ENCODE measurements around the gene CCNL2.

Gene CCNL2

DNA sequence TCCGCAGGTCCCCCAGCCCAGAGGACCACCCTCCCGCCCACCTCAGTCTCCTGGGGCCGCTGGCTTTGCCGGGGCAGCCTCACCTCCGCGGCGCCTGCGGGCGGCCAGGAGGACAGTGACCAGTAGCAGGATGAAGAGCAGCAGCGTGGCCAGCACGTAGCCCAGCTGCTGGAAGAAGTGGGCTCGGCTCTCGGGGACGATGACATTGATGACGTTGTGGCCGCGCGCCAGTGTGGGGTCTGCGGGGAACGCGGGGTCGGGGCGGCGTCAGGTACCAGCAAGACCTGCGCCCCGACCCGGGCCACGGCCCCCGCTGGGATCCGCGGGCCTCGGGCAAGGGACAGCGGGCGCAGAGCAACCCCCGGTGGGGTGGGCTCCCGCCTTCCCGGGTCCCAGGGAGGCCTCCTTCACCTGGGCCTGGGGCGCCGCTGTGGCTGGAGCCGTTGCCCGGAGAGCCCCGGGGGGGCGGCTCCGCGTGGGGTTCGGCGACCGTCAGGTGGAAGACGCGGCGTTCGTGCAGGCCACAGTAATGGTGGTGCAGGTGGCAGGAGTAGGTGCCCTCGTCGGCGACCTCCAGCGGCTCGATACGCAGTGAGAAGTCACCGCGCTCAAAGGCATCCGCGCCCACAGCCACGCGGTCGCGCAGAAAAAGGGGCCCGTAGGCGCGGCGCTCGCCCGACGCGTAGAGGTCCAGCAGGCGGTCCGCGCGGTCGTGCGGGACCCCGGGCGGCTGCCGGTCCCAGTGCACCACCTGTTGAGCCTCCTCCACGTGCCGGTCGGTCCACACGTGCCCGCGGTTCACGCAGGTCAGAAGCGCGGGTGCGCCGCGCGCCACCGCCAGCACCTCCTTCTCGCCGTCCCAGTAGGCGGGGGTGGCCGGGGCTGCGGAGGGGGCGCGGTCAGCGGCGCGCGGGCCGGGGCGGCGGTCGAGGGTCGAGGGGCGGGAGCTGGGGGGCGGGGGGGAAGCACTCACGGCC, 44.6 kb downstream of the CCNL2 start:
- DNase-seq = no peak

DNA sequence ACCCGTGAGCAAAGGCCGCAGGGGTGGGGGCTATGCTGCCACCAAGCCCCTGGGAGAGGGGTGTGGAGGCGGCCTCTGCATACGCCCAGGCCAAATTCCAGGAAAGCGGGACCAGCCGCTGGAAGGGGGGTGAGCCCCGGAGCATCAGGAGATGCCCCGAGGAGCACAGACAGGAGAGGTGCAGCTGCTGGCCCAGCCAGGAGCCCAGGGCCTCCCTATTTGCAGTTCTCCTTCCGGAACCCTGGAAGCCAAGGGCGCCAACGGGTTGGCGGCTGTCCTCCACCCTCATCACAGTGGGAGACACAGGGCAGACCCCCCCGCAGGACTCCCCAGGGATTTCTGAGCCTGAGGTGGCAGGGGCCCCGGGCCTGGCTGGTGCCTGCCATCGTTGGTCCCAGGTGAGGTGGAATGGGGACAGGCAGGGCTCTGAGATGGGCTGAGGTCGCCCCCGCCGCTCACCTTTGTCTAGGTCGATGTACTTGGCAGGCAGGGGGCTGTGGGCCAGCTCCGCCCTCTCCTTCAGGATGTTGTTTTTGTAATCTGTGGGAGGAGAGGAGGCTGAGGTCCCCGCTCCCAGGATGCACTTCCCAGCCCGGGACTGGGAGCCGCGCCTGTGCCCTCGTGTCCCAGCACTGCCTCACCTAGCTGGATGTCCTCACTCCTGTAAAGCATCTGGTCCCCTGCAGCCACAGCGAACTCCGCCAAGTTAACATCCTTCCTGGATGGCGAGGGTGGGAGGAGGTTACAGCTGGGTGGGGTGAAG, 45.6 kb downstream of the CCNL2 start:
- no peak for DNase-seq

DNA sequence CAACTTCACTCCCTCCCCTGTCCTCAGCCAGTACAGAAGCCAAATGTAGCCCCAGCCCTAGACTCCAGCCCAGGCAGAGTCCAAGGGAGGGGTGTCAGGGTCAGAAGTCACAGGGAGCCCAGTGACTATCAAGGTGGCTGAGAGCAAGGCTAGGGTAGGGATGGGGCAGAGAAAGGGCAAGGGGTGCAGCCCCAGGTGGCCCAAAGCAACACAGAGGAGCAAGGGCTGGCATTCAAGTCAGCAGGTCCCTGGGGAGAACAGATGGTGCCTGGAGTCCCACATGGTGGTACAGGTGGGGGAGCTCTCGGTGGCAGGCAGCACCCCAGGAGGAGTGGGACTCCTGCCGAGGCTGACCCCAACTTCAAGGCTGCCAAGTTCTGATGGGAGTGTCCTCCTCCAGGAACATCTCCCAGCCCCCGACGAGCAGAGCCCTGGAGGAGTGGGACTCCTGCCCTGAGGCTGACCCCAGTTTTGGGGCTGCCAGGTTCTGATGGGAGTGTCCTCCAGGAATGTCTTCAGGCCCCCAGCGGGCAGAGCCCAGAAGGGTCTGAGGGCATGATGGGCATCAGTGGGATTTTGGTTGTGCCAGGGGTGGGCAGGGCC, 46.2 kb downstream of the CCNL2 start:
- DNase-seq = no peak

DNA sequence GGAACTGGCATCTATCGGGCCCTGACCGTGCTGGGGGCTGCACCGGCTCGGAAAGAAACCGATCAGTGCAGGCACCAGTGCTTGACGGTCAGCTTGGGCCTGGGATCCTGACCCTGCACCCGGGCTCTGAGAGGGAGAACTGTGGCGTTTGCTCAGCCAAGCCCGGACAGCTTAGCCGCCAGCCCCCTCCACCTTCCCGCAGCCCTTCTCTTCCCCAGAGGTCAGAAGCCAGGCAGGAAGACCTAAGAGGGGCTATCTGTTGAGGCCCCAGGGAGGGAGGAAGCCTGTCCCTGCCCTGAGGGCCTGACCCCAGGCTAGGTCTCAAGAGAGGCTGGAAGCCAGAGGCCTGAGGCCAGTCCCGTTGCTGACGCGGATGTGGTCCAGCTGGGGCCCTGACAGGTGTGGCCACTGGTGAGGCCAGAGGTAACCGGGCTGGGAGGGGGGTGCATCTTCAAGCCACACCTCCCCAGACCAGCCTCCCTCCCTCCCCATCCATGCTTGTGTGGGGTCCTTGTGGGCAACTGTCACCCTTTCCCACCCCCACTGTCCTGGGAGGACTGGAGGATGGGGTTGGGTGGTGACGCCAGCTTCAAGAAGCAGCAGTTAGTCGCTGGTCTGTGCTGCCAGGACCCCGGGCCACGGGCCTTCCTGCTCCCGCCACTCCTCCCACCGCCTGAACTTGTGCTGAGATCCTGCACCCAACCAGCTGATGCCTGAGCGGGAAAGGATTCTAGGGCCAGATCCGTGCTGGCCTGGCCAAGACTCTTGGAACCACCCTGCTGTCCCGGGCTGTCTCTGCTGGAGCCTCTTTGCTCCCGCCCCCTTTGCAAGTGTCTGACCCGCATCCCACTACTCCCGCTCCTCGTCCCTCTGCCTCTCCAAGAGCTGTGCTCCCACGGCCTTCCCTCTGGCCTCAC, 47.4 kb downstream of the CCNL2 start:
- DNase-seq = peak; percentile 50

DNA sequence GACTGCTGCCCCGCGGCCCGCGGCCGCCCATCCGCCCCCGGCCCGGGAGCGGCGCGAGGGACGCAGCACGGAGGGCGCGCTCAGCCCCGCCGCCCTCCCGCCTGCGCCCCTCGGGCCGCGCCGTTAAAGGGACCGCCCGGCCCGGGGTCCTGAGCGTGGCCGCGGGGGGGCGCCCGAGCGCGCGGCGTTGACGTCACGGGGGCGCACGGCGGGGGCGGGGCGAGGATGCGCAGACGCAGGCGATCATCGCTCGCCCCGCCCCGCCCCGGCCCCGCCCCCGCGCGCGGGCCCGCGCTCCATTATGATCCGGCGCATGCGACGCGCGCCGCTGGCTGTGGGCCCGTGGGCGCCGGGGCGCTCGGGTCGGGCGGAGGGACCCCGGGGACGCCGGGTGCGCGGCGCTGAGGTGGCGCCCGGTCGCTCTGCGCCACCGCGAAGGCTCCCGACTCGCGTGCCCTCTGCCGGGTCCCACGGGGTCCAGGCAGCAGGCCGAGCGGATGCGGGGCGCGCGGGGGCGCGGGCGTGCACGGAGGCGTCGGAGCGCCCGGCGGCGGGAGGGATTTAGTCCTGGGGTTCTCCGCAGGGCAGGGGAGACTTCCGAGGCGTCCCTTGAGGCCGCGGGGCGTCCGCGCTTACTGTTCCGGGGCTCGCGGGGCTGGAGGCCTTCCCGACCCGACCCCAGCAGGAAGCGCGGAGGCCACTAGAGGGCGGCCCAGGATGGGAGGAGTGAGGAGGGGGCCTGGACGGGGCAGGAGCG, 49.7 kb downstream of the CCNL2 start, which contains the start of gene DVL1:
TSS of gene DVL1 (minus strand) at position 163 of the 757 bp plus-strand sequence. CDS start 353 bp downstream, outside the sequence.
- peak; percentile 93 for DNase-seq

DNA sequence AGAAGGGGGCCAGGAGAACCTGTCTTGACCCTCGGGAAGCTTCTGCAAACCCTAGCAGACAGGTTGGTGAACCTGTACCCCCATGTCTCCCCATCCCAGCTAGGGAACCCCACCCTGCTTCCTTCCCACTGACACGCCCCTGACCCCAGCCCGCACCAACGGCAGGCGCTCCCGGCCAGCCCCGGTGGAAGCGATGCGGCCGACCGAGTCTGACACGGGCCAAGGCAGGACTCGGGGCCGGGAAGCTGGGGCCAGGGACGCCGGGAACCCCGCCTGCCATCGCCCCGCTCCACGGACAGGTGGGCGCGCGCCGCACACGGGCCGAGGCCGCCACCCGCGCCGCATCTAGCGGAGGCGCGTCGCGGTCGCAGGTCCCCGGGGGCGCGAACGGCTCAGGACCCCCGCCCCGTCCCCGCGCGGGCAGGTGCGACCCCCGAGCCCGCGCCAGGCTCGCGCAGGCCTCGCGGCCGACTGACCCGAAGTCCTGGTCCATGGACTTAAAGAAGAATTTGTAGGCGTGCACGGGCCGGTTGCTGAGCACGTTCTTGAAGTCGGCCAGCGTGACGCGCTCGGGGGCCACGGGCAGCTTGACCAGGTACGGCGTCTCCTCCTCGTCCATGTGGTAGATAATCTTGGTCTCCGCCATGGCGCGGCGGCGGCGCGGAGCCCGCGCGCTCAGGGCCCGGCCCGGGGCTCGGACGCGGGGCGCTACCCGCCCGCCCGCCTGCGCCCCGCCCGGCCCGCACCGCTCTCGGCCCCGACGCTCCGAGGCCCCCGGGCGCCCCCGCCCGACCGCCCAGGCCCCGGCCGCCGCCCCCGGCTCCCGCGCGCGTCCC, 50.5 kb downstream of the CCNL2 start:
- peak; percentile 60 for DNase-seq

DNA sequence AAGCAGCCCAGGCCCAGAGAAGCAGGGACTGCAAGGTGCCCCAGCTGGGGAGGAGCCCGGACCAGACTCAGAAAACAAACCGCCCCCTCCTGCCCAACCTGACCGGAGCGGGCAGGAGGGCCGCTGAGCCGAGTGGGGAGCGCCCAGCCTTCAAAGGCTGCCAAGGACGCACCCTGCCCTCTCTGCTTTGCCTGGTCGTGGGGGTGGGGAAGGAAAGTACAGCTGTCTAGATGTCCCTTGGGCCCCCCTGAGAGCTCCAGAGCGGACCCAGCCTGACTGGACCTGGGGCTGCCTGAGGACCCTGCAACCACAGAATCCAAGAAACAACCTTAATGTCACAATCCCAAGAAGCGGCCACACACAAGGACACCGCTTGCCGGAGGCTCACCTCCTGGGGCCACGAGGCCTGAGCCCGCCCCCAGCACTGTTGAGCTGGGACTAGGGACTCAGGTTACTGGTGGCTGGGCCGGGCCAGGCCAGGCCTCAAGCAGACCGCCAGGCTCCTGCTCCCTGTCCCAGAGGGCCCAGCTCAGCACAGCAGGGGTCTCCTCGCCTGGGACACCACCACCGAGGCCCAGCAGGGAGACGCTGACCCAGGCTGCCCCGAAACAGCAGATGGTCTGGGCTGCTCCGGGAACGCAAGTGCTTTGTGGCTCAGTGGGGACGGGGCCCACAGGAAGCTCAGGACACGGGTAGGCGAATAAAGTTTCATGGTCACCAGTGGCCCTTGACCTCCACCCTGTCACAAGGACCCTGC, 51.3 kb downstream of the CCNL2 start:
- DNase-seq = peak; percentile 28

DNA sequence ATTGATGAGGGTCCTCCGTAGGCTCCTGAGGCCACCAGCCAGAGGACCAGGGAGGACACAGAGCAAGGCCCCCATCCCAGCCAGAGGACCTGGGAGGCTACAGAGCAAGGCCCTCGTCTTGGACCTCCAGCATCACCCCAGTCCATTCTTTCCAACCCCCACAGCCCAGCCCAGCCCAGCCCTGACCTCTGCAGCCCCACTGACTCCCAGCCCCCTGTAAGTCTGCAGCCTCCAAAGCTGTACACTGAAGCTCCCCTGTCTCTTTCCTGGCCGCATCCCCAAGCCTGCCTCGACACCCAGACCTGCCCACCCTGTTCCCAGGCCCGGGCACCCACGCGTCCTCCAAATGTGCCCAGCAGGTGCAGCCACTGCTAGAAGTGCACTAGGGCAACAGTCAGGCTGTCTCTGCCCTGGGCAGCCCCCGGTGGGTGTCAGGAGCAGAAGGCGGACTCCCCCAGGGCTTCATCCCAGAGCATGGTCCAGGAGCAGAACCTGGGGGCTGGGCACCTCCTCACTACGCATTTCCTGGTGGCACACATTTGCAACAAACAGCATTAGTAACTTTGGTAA, 52.0 kb downstream of the CCNL2 start:
- DNase-seq = no peak

DNA sequence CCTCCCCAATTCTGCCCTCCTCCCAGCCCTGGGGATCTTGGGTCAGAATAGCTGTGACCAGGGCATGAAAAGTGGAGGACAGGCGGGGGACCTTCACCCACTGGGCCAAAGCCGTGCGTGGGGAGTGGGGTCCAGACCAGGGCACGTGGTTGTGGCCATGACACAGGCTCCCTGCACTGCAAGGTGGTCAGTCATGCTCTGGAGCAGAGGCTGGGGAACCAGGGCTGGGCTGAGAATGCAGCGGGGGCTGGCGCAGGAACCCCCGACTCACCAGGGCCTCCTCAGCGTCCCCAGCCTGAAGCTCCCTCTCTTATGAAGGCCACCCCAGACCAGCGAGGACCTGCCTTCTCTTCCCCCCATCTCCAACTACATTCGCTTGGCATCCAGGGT, 52.6 kb downstream of the CCNL2 start:
- DNase-seq = no peak

DNA sequence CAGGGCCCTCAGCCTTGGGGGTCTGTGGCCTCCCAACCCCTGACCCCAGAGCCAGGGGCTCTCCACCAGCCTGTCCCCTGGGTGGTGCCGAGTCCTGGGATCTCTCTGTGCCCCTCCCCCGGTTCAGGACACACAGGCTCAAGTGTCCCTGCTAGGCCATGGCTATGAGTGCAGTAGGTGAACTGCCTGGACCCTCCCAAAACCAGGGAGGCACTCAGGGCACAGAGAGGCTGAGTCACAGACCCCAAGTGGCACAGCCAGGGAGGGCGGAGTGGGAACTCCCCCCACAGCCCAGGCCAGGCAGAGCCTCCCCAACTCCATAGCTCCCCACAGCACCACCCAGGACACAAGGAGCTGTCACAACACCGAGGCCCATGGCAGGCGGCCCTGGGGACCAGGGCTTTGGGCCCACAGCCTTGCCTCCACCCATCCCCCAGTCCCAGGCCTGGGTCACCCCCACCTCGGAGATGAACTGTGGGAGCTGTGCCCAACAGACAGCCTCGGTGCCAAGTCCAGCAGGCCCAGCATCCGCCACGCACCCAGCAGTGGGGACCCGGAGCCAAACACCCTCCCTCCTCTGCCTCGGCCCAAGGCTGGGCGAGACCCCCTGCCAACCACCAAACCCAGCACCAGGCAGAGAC, 53.2 kb downstream of the CCNL2 start:
- DNase-seq = no peak

DNA sequence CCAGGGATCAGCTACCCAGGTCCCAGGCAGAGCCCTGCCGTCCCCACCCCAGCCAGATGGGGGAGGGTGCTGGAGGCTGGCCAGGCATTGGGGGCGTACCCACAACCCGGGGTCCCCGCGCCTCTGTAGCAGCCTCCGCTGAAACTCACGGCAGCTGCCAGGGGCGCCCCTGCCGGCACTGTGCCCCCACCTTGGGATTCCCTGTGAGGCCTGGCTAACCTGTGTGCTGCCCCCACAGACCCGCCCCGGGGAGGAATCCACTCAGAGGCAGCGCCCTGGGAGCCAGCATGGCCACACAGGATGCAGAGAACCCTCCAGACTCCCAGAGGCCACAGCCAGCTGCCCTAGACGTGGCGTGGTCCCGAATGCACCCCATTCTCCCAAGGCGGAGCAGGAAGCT, 53.8 kb downstream of the CCNL2 start:
- DNase-seq = no peak

DNA sequence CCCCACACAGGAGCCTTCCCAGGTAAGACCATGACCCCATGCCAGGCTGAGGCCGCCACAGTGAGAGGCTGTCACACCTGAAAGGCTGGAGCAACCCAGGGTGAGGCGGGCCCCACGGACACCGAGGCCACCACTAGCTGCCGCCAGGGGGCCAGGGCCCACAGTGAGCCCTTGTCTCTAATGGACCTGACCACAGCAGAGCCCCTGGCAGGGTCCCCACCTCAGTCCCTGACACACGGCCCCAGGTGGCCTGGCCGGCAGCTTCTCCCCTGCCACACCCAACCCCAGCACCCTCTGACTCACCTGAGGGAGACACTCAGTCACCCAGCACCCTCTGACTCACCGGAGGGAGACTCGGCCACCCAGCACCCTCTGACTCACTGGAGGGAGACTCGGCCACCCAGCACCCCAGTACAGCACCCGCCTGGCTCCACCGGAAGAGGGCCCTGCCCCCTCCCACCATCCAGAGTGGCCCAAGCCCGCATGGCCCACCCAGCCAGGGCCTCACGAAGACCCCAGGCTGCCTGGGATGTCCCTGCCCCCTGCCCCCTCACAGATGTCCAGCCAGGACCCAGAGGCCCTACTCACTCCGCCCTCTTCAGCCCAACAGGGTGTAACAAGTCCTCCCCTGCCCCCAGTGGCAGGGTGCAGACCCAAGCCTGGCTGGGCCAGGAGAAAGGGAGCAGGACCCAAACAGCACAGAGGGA, 54.3 kb downstream of the CCNL2 start:
- no peak for DNase-seq

DNA sequence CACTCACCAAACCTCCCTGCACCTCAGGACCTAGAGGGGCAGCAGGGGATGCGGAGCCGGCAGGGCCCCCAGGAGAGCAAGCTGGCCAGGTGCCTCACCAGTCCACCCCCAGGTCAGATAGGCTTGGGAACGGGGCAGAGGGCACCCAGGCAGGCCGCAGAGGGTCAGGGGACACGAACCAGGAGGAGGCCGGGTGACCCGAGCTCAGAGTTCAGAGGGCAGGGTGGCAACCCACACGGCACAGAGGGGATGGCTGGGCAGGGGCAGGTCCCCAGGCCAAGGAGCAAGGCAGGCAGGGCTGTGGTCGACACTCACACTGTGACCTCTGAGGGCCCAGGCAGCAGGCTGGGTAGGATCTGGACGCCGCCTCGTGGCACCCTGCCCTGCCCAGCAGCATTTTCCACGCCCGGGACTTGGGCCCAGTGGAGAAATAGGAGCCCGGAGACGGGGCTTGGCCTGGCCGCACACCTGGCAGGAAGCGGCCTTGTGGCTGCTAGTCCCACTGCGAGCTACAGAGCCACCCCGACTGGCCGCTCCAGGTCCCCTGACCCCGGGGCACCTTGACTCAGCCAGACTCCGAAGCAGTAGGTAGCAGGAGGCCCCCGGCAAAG, 55.2 kb downstream of the CCNL2 start:
- no peak for DNase-seq

DNA sequence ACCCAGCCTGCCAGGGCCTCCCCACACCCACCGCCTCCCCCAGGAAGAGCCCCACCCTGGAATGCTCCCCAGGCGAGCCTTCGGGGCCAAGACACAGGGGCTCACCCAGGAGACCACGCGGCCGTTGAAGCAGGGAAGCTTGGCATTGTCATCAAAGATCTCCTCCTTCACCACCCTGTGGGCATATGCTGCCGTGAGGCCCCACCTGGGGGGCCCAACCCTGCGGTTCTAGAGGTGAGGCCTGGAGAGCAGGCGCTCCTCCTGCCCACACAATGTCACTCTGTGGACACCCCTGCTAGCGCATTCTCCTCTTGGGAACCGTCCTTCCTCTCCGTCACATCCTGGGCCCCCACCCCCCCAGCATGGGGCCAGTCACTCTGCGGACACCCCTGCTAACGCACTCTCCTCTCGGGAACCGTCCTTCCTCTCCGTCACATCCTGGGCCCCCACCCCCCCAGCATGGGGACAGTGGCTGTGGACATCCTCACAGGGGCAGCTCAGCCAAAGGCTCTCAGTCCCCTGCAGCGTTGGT, 56.5 kb downstream of the CCNL2 start:
- no peak for DNase-seq

DNA sequence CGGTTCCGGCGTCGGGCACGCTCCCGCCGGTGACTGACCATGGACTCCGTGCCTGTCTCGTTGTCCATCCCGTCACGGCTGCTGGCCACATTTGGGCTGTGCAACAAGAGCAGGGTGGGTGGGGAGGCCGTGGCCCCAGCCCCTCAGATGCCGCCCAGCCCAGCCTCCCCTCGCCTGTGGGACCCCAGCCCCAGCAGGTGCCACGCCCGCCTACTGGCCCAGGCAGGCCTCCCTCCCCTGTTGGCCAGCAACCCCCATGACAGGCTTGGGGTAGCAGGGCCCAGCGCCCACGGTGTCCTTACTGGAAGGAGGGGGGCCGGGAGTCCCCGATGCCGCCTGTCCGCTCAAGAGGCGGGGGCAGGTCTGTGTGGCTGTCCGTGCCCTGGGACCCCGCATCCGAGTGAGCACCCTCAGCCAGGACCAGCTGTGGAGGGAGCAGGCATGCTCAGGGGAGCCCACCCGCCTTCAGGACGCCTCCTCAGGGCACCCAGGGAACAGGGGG, 57.0 kb downstream of the CCNL2 start:
- DNase-seq = no peak

DNA sequence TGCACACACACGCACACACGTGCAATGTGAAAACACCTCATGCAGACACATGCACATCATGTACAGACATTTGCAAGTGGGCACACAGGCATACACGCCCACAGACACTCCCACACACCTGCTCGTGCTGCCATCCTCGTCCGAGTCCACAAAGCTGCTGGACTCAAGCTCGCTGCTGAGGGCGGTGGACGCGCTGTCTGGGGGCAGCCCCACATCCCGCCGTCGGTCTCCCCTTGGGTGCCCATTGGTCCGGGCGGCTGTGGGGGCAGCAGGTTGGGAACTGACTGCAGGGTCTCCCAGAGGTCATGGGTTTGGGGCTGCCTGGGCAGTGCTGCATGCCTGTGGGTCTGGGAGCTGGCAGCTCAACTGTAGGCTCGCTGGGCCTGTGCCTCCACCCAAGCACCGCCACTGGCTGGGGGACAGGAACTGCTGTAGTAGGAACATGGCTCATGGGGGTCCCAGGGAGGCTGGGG, 57.5 kb downstream of the CCNL2 start:
- DNase-seq = no peak
